Pancreas (tissue), 10 donors: ENCODE results near the gene ABCC1. TPM values are rescaled to one million over a fixed set of nuclear protein-coding genes. Genes with fewer than 3 reads are reported as not detected.

ENCODE experiments used
- ATAC-seq, 4 donors: fragments of 200-7000 bp; cut with Tn5 transposase; one replicate each; pipeline versions ENCODE4 v1.8.0 to v1.9.1; 2020; ENCODE audit warnings: mild to moderate bottlenecking in 4 of 4, moderate library complexity in 4 of 4
- DNase-seq, 6 donors: peaks; one replicate each; pipeline ENCODE4 v3.0.0-alpha.2; 2020
- FAIRE-seq: peaks from 2 replicates; lab custom pipeline; 2012; peaks lifted over from hg19 to GRCh38; lab: Jason Lieb, UNC
- H3K27ac ChIP-seq, 4 donors: fragments of 200-600 bp; sonication (generic); 1 replicate in 3 of 4; 2 replicates in 1 of 4; pipeline versions ENCODE4 v1.5.0 to v1.8.0; 2020
- H3K27me3 ChIP-seq, 4 donors: fragments of 200-600 bp; one replicate each; pipeline ENCODE4 v1.8.0; 2021
- H3K36me3 ChIP-seq, 3 donors: fragments of 200-600 bp; sonication (generic) in 1 of 3; one replicate each; pipeline versions ENCODE4 v1.5.0 to v1.8.0; 2020 to 2021
- H3K4me1 ChIP-seq, 3 donors: fragments of 200-600 bp; one replicate each; pipeline ENCODE4 v1.8.0; 2021
- H3K4me3 ChIP-seq, 4 donors: fragments of 200-600 bp; sonication (generic) in 2 of 4; one replicate each; pipeline versions ENCODE4 v1.5.0 to v1.8.0; 2020 to 2021
- H3K9me3 ChIP-seq, 4 donors: fragments of 200-600 bp; one replicate each; pipeline ENCODE4 v1.8.0; 2021
- CTCF ChIP-seq, 4 donors: fragments of 200-600 bp; sonication (generic) in 3 of 4; IDR thresholded peaks; one replicate each; pipeline versions ENCODE4 v1.5.0 to v1.8.0; 2021; ENCODE audit warnings: antibody characterized with exemption in 4 of 4
- whole genome bisulfite sequencing, 2 donors: extraction: QIAGEN DNeasy Blood & Tissue Kit; methylation state at CpG; one replicate each; pipeline ENCODE4 v1.1.7; 2013; 5-methylcytosine and 5-hydroxymethylcytosine counted together
- intact Hi-C, 3 donors: fragments of 100-400 bp; cut with DNase I; formaldehyde crosslinking; loops; one replicate each; pipeline versions ENCODE4 v1.11.1 to v1.14.2; 2022
- polyA plus RNA-seq, 2 donors: library from polyadenylated mRNA; stranded (reverse); fragments of 200-250 nt; gene quantifications; one replicate each; pipeline ENCODE4 v1.2.3, GENCODE V29; 2013
- total RNA-seq, 6 donors: library from RNA; stranded (reverse); fragmentation: NEBNext Ultra II Directional in 4 of 6; extraction: Animal tissue kit (Norgen Biotek cat#: 25700) in 4 of 6; gene quantifications; one replicate each; pipeline versions ENCODE4 v1.2.1 to v1.2.4, GENCODE V29; 2021 to 2023
- donor health status: healthy with polysubstance abuse.
- donor health status: DM: no; HTN: no; CAD: no; lungs with moderate emphysema.
- donor health status: DM: no; HTN: no; CAD: no.
- donor health status: control.
- donor health status: control.
- donor health status: Bipolar disorder and iron deficiency.
- donor health status: DM: yes; HTN: yes; CAD: no.
- donor health status: DM: no; HTN: no; CAD: no.
- donor health status: DM: no; HTN: no; CAD: no.
- donor health status: DM: yes; HTN: yes; CAD: no.

The ABCC1 gene
- total and polyA plus RNA-seq, 8 donors, result 8.5 to 16.8 (median 12.0) TPM

- TF ChIP-seq CTCF (IDR thresholded peaks at IDR 0.05), result no peak
- H3K4me1 ChIP-seq, result no peaks in the 10 kb centered on the region
- H3K36me3 ChIP-seq, result no peaks in the 10 kb centered on the region
- WGBS, 2 donors, result 78 to 83% methylated on average over 5 of the region's 5 CpGs
- H3K9me3 ChIP-seq, result no peaks in the 10 kb centered on the region
- DNase-seq (no peak), FAIRE-seq (no peak), ATAC-seq (no peak)
- no peak overlapping the region for H3K27ac ChIP-seq
- H3K27me3 ChIP-seq, result no peaks in the 10 kb centered on the region
- no peak overlapping the region for H3K4me3 ChIP-seq
- intact Hi-C loops, result no loop called here
These were observed 39.0 kb downstream of the ABCC1 start for GRCh38 chr16:15988268-15989013.

- no peaks in the 10 kb centered on the region for H3K36me3 ChIP-seq
- no peak for FAIRE-seq
- no peaks in the 10 kb centered on the region for H3K9me3 ChIP-seq
- TF ChIP-seq CTCF (IDR thresholded peaks at IDR 0.05), result no peak
- H3K4me1 ChIP-seq, result peaks cover 0 to 4% (median 0%) of the 10 kb centered on the region in 3 donors
- no peak for DNase-seq
- intact Hi-C loops, result no loop called here
- no peak overlapping the region for H3K27ac ChIP-seq
- 83 to 94% methylated on average over 14 of the region's 14 CpGs for WGBS, 2 donors
- ATAC-seq, result no peak
- no peaks in the 10 kb centered on the region for H3K27me3 ChIP-seq
- H3K4me3 ChIP-seq, result no peak overlapping the region
These were observed 41.5 kb downstream of the ABCC1 start for GRCh38 chr16:15990902-15991301.

- no peak overlapping the region for H3K4me3 ChIP-seq
- no peak for TF ChIP-seq CTCF (IDR thresholded peaks at IDR 0.05)
- intact Hi-C loops, result no loop called here
- H3K27me3 ChIP-seq, result no peaks in the 10 kb centered on the region
- ATAC-seq (no peak), FAIRE-seq (no peak), DNase-seq (no peak)
- peaks cover 0 to 4% (median 0%) of the 10 kb centered on the region in 3 donors for H3K4me1 ChIP-seq
- no peak overlapping the region for H3K27ac ChIP-seq
- WGBS, 2 donors, result 84 to 90% methylated on average over 4 of the region's 4 CpGs
- H3K36me3 ChIP-seq, result no peaks in the 10 kb centered on the region
- H3K9me3 ChIP-seq, result no peaks in the 10 kb centered on the region
These were observed 43.7 kb downstream of the ABCC1 start for GRCh38 chr16:15993128-15993527.

GRCh38 chr16:15993541-15993940, 44.1 kb downstream of the ABCC1 start:
- FAIRE-seq (no peak), DNase-seq (no peak), ATAC-seq (no peak)
- Histone ChIP-seq H3K9me3 (no peaks in the 10 kb centered on the region), H3K36me3 (no peaks in the 10 kb centered on the region), H3K27me3 (no peaks in the 10 kb centered on the region), H3K4me1 (peaks cover 0 to 4% (median 0%) of the 10 kb centered on the region in 3 donors), H3K27ac (no peak overlapping the region), H3K4me3 (no peak overlapping the region)
- intact Hi-C loops, result no loop called here
- TF ChIP-seq CTCF (IDR thresholded peaks at IDR 0.05), result no peak
- WGBS, 2 donors, result 90 to 98% methylated on average over 8 of the region's 8 CpGs
